ENCODE results near the gene CATSPERD. TPM values are rescaled to one million over a fixed set of nuclear protein-coding genes. Genes with fewer than 3 reads are reported as not detected.

The CATSPERD gene
- total RNA-seq (2021) (not detected in 2 replicates), Bru-seq, nascent RNA (percentile 11 among the genes with signal in this experiment), BruChase-seq, experiment 1, labeled RNA remaining after a 2-hour chase (percentile 11 among the genes with signal in this experiment), BruChase-seq, experiment 2, labeled RNA remaining after a 6-hour chase (percentile 11 among the genes with signal in this experiment)
- long read RNA-seq, result 0 reads

GRCh38 chr19:5719961-5720790, at the start of gene CATSPERD, which contains the start of gene LONP1:
Gene CATSPERD (plus strand): TSS chr19:5720637. CDS start chr19:5720738, 101 bp downstream.
Gene LONP1 (minus strand): TSS chr19:5720146. CDS start chr19:5720132, 14 bp downstream.
- Histone ChIP-seq H3K4me3 (peak within 1 kb of the TSS; percentile 97), H3K36me3 (ENCODE audit: low read depth) (peaks cover 4% of the 10 kb centered on the region; the same call in 1 of the 2 replicates), H3K27me3 (ENCODE audit: insufficient read depth, low read depth) (no peaks in the 10 kb centered on the region), H3K79me2 (ENCODE audit: low read depth) (peaks cover 42% of the 10 kb centered on the region), H3K9me2 (ENCODE audit: insufficient read depth) (no peaks in the 10 kb centered on the region), H3K4me1 (replicated peaks; ENCODE audit: insufficient read depth) (peaks cover 9% of the 10 kb centered on the region), H3F3A (ENCODE audit: insufficient read depth, low read depth) (peaks cover 23% of the 10 kb centered on the region), H3K4me2 (peak within 1 kb of the TSS; percentile 97), H4K20me1 (ENCODE audit: insufficient read depth) (peaks cover 17% of the 10 kb centered on the region), H2AFZ (peak within 1 kb of the TSS; percentile 87), H3K27ac (peak within 1 kb of the TSS; percentile 99), H3K9me3 (ENCODE audit: insufficient read depth, low read depth) (no peaks in the 10 kb centered on the region)
- POLR2A ChIA-PET (ENCODE audit: unreplicated experiment), result interaction anchor here (0.5 to 0.9 kb wide), 7 partner anchors 8 to 849 kb away, joined by 3 to 5 read pairs (median 3); partner anchors contain the start of genes RPL36, SAFB and SAFB2
- CTCF ChIA-PET, result interaction anchor here (0.6 kb wide), 2 partner anchors 20 to 718 kb away, joined by 5 read pairs; no protein-coding TSS in a partner anchor
- peak; percentile 70 for TF ChIP-seq CTCF (conservative IDR thresholded peaks at IDR 0.05)
- TF ChIP-seq EZH2 (IDR thresholded peaks at IDR 0.05; ENCODE audit: low read depth), result no peak
- intact Hi-C loops (cut with micrococcal nuclease; ENCODE audit: unreplicated experiment), result no loop called here
- peak; percentile 90 to 92 for DNase-seq
- no TSS peak for BruUV-seq (replicated peaks)

DNA sequence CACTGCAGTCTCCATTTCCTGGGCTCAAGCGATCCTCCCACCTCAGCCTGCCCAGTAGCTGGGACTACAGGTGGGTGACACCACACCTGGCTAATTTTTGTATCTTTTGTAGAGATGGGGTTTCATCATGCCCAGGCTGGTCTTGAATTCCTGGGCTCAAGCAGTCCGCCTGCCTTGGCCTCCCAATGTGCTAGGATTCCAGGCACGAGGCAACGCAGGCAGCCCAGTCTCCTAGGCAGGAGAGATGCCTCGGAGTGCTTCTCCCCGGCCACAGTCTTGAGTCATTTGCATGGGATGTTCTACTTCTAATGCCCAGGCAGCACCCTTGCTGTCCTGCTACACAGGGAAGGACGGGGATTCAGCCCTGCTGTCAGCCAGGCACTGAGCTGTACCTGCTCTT, 48.8 kb upstream of the CATSPERD start:
- no peaks in the 10 kb centered on the region for H3K36me3 ChIP-seq (ENCODE audit: low read depth)
- H3K79me2 ChIP-seq (ENCODE audit: low read depth), result no peaks in the 10 kb centered on the region
- H4K20me1 ChIP-seq (ENCODE audit: insufficient read depth), result no peaks in the 10 kb centered on the region
- CTCF ChIA-PET, result no interaction called here
- no peaks in the 10 kb centered on the region for H3F3A ChIP-seq (ENCODE audit: insufficient read depth, low read depth)
- intact Hi-C loops (cut with micrococcal nuclease; ENCODE audit: unreplicated experiment), result no loop called here
- POLR2A ChIA-PET (ENCODE audit: unreplicated experiment), result no interaction called here
- BruUV-seq (replicated peaks), result no TSS peak
- H3K4me1 ChIP-seq (replicated peaks; ENCODE audit: insufficient read depth), result no peaks in the 10 kb centered on the region
- H3K9me2 ChIP-seq (ENCODE audit: insufficient read depth), result no peaks in the 10 kb centered on the region
- no peaks in the 10 kb centered on the region for H3K9me3 ChIP-seq (ENCODE audit: insufficient read depth, low read depth)
- H2AFZ ChIP-seq, result no peak overlapping the region
- no peak overlapping the region for H3K27ac ChIP-seq
- TF ChIP-seq CTCF (conservative IDR thresholded peaks at IDR 0.05), result no peak
- TF ChIP-seq EZH2 (IDR thresholded peaks at IDR 0.05; ENCODE audit: low read depth), result no peak
- H3K4me3 ChIP-seq, result no peak overlapping the region
- H3K4me2 ChIP-seq, result no peak overlapping the region
- H3K27me3 ChIP-seq (ENCODE audit: insufficient read depth, low read depth), result no peaks in the 10 kb centered on the region
- DNase-seq, result no peak

- TF ChIP-seq EZH2 (IDR thresholded peaks at IDR 0.05; ENCODE audit: low read depth), result no peak
- no peak for TF ChIP-seq CTCF (conservative IDR thresholded peaks at IDR 0.05)
- no peaks in the 10 kb centered on the region for H4K20me1 ChIP-seq (ENCODE audit: insufficient read depth)
- H3K4me3 ChIP-seq, result no peak overlapping the region
- no peak overlapping the region for H3K27ac ChIP-seq
- H3F3A ChIP-seq (ENCODE audit: insufficient read depth, low read depth), result no peaks in the 10 kb centered on the region
- no peak overlapping the region for H2AFZ ChIP-seq
- intact Hi-C loops (cut with micrococcal nuclease; ENCODE audit: unreplicated experiment), result no loop called here
- H3K9me3 ChIP-seq (ENCODE audit: insufficient read depth, low read depth), result no peaks in the 10 kb centered on the region
- ChIA-PET CTCF (no interaction called here), POLR2A (ENCODE audit: unreplicated experiment) (no interaction called here)
- no peaks in the 10 kb centered on the region for H3K9me2 ChIP-seq (ENCODE audit: insufficient read depth)
- H3K36me3 ChIP-seq (ENCODE audit: low read depth), result no peaks in the 10 kb centered on the region
- H3K27me3 ChIP-seq (ENCODE audit: insufficient read depth, low read depth), result no peaks in the 10 kb centered on the region
- no TSS peak for BruUV-seq (replicated peaks)
- no peaks in the 10 kb centered on the region for H3K4me1 ChIP-seq (replicated peaks; ENCODE audit: insufficient read depth)
- H3K79me2 ChIP-seq (ENCODE audit: low read depth), result no peaks in the 10 kb centered on the region
- DNase-seq, result no peak
- H3K4me2 ChIP-seq, result no peak overlapping the region
Observed at GRCh38 chr19:5672708-5673459, 47.6 kb upstream of the CATSPERD start.
